ENCODE measurements around the gene RAB3B. TPM values are rescaled to one million over a fixed set of nuclear protein-coding genes. Genes with fewer than 3 reads are reported as not detected.
A peak's percentile ranks its signal among the peaks of the same experiment; 100 is the strongest.

Gene RAB3B
- total and polyA plus RNA-seq, 4 experiments from 2014 or later, result 0.06 TPM; not detected in 2

DNA sequence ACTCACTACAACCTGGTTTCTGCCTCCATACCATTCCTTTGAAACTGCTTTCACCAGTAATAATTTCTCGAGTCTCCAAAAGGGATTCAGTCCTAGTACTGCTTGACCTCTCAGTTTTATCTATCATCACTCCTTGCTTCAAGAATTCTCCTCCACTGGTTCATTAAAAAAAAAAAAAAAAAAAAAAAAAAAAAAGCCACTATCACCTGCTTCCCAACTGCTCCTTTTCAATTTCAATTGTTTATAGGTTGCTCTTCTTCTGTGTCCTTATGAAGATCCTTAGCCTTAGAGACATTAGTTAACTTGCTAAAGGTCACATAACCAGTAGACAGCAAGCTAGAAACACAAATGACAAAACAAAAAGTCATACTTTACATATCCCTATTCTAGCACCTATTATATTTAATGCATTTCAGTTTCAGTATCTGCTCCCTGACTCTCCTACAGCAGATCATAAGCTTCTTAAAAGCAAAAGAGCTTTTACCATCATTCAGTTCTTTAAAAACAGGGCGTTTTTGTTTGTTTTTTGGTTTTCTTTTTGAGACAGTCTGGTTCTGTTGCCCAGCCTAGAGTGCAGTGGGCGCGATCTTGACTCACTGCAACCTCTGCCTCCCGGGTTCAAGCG is 119.0 kb downstream of the RAB3B start:
- Histone ChIP-seq H3K4me3 (ENCODE audit: low read length in 2 of 2) (no peak overlapping the region), H3K27me3 (ENCODE audit: insufficient read depth, low read length) (no peaks in the 10 kb centered on the region), H3K4me1 (ENCODE audit: insufficient read depth, low read length) (peaks cover 70% of the 10 kb centered on the region), H3K27ac (ENCODE audit: low read depth, low read length) (no peak overlapping the region), H3K9me3 (ENCODE audit: control insufficient read depth in 1 of 2, low read length in 2 of 2) (no peaks in the 10 kb centered on the region), H3K36me3 (ENCODE audit: insufficient read depth, low read length) (no peaks in the 10 kb centered on the region)
- intact Hi-C loops (cut with micrococcal nuclease), result no loop called here
- Mint-ChIP-seq H3K9me3 (no peaks in the 10 kb centered on the region), H3K27me3 (no peaks in the 10 kb centered on the region), H3K4me1 (peaks cover 43 to 67% (median 56%) of the 10 kb centered on the region in 4 donors), H3K36me3 (peaks cover 0 to 10% of the 10 kb centered on the region in 2 donors), H3K4me3 (peak overlapping the region in 3 of 8 donors; percentile 21 to 52 (median 50)), H3K27ac (peak overlapping the region in 5 of 7 donors; percentile 18 to 90 (median 36))
- ChIA-PET POLR2A (ENCODE audit: partially characterized antibody) (interaction anchor here (1.0 kb wide), 1 partner anchor 8 kb away, joined by 5 read pairs; no protein-coding TSS in a partner anchor), CTCF (ENCODE audit: partially characterized antibody) (interaction anchor here (0.6 to 0.7 kb wide), 2 partner anchors 59 to 768 kb away, joined by 3 to 4 read pairs; no protein-coding TSS in a partner anchor)
- no peak for DNase-seq

DNA sequence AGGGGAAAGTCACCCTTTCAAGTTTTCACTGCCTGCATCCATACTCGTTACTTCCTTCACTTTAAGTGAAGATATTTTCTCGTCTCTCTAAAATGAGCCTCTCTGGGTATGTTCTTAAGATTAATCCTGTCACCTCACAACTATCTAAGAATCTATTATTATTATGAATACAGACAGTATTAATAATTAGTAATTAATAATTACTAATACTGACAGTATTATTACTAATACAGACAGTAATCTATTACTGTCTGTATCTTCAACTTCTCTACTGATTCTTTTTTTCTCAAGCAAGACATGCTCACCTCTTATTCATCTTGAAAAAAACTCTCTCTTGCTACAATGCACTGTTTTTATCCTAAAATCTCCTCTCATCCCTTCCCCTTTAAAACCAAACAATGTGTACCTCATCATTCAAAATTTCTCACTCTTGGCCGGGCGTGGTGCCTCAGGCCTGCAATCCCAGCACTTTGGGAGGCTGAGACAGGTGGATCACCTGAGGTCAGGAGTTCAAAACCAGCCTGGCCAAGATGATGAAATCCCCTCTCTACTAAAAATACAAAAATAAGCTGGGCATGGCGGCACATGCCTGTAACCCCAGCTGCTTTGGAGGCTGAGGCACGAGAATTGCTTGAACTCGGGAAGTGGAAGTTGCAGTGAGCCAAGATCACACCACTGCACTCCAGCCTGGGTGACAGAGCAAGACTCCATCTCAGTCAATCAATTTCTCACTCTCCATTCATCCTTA is 119.7 kb downstream of the RAB3B start:
- no peak overlapping the region for H3K4me3 ChIP-seq (ENCODE audit: low read length in 2 of 2)
- Mint-ChIP-seq H3K4me1 (peaks cover 45 to 71% (median 58%) of the 10 kb centered on the region in 4 donors), H3K9me3 (no peaks in the 10 kb centered on the region), H3K27me3 (no peaks in the 10 kb centered on the region), H3K27ac (peak overlapping the region in 5 of 7 donors; percentile 1 to 72 (median 18)), H3K36me3 (peaks cover 0 to 10% of the 10 kb centered on the region in 2 donors), H3K4me3 (peak overlapping the region in 1 of 8 donors; percentile 11)
- no peak overlapping the region for H3K27ac ChIP-seq (ENCODE audit: low read depth, low read length)
- H3K9me3 ChIP-seq (ENCODE audit: control insufficient read depth in 1 of 2, low read length in 2 of 2), result no peaks in the 10 kb centered on the region
- POLR2A ChIA-PET (ENCODE audit: partially characterized antibody), result no interaction called here
- CTCF ChIA-PET (ENCODE audit: partially characterized antibody), result no interaction called here
- no peaks in the 10 kb centered on the region for H3K27me3 ChIP-seq (ENCODE audit: insufficient read depth, low read length)
- peaks cover 63% of the 10 kb centered on the region for H3K4me1 ChIP-seq (ENCODE audit: insufficient read depth, low read length)
- no peak for DNase-seq
- intact Hi-C loops (cut with micrococcal nuclease), result no loop called here
- H3K36me3 ChIP-seq (ENCODE audit: insufficient read depth, low read length), result no peaks in the 10 kb centered on the region

GRCh38 chr1:51867479-51868232 is 122.8 kb downstream of the RAB3B start:
- H3K4me1 Mint-ChIP-seq, result peaks cover 33 to 63% (median 52%) of the 10 kb centered on the region in 4 donors
- ChIA-PET POLR2A (ENCODE audit: partially characterized antibody) (no interaction called here), CTCF (ENCODE audit: partially characterized antibody) (no interaction called here)
- H3K36me3 Mint-ChIP-seq, result peaks cover 0 to 7% of the 10 kb centered on the region in 2 donors
- H3K9me3 Mint-ChIP-seq, result no peaks in the 10 kb centered on the region
- H3K27ac Mint-ChIP-seq, result peak overlapping the region in 2 of 7 donors; percentile 26 to 77
- Histone ChIP-seq H3K4me1 (ENCODE audit: insufficient read depth, low read length) (peaks cover 46% of the 10 kb centered on the region), H3K27ac (ENCODE audit: low read depth, low read length) (no peak overlapping the region), H3K9me3 (ENCODE audit: control insufficient read depth in 1 of 2, low read length in 2 of 2) (no peaks in the 10 kb centered on the region), H3K4me3 (ENCODE audit: low read length in 2 of 2) (no peak overlapping the region), H3K36me3 (ENCODE audit: insufficient read depth, low read length) (no peaks in the 10 kb centered on the region), H3K27me3 (ENCODE audit: insufficient read depth, low read length) (no peaks in the 10 kb centered on the region)
- DNase-seq, result no peak
- intact Hi-C loops (cut with micrococcal nuclease), result no loop called here
- H3K27me3 Mint-ChIP-seq, result no peaks in the 10 kb centered on the region
- no peak overlapping the region for H3K4me3 Mint-ChIP-seq

- Mint-ChIP-seq H3K4me1 (peaks cover 28 to 47% (median 33%) of the 10 kb centered on the region in 4 donors), H3K27ac (peak overlapping the region in 4 of 7 donors; percentile 29 to 65 (median 39)), H3K36me3 (peaks cover 0 to 6% of the 10 kb centered on the region in 2 donors), H3K9me3 (no peaks in the 10 kb centered on the region), H3K27me3 (no peaks in the 10 kb centered on the region), H3K4me3 (no peak overlapping the region)
- DNase-seq, result no peak
- peaks cover 16% of the 10 kb centered on the region for H3K4me1 ChIP-seq (ENCODE audit: insufficient read depth, low read length)
- CTCF ChIA-PET (ENCODE audit: partially characterized antibody), result no interaction called here
- H3K36me3 ChIP-seq (ENCODE audit: insufficient read depth, low read length), result no peaks in the 10 kb centered on the region
- H3K27me3 ChIP-seq (ENCODE audit: insufficient read depth, low read length), result no peaks in the 10 kb centered on the region
- H3K27ac ChIP-seq (ENCODE audit: low read depth, low read length), result no peak overlapping the region
- no peak overlapping the region for H3K4me3 ChIP-seq (ENCODE audit: low read length in 2 of 2)
- POLR2A ChIA-PET (ENCODE audit: partially characterized antibody), result interaction anchor here (1.1 kb wide), 1 partner anchor 9 kb away, joined by 5 read pairs; no protein-coding TSS in a partner anchor
- intact Hi-C loops (cut with micrococcal nuclease), result no loop called here
- no peaks in the 10 kb centered on the region for H3K9me3 ChIP-seq (ENCODE audit: control insufficient read depth in 1 of 2, low read length in 2 of 2)
Measured at GRCh38 chr1:51863384-51863783, 127.1 kb downstream of the RAB3B start.

DNA sequence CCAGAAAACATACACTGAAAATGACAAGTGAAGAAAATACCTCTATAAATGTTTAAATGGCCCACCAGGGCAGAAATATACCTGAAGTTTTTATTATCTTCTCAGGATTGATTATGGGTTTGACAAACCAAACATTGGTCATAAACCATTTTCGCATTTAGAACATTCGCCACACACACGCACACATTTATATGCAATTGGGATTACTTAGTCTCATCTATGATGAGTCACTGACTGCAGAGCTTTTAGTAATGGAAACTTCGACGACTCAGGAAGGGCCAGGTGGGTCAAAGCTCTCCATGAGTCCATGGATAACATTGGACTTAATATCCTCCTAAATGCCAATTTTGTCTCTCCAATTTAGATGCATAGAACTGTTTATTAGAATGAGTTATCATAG is 128.8 kb downstream of the RAB3B start:
- Mint-ChIP-seq H3K27me3 (no peaks in the 10 kb centered on the region), H3K9me3 (no peaks in the 10 kb centered on the region), H3K27ac (no peak overlapping the region), H3K4me3 (no peak overlapping the region), H3K36me3 (peaks cover 0 to 6% of the 10 kb centered on the region in 2 donors), H3K4me1 (peaks cover 12 to 38% (median 21%) of the 10 kb centered on the region in 4 donors)
- Histone ChIP-seq H3K27me3 (ENCODE audit: insufficient read depth, low read length) (no peaks in the 10 kb centered on the region), H3K27ac (ENCODE audit: low read depth, low read length) (no peak overlapping the region), H3K4me3 (ENCODE audit: low read length in 2 of 2) (no peak overlapping the region), H3K9me3 (ENCODE audit: control insufficient read depth in 1 of 2, low read length in 2 of 2) (no peaks in the 10 kb centered on the region), H3K4me1 (ENCODE audit: insufficient read depth, low read length) (no peaks in the 10 kb centered on the region), H3K36me3 (ENCODE audit: insufficient read depth, low read length) (no peaks in the 10 kb centered on the region)
- no peak for DNase-seq
- CTCF ChIA-PET (ENCODE audit: partially characterized antibody), result no interaction called here
- POLR2A ChIA-PET (ENCODE audit: partially characterized antibody), result interaction anchor here (1.1 kb wide), 1 partner anchor 16 kb away, joined by 3 read pairs; no protein-coding TSS in a partner anchor
- intact Hi-C loops (cut with micrococcal nuclease), result no loop called here

DNA sequence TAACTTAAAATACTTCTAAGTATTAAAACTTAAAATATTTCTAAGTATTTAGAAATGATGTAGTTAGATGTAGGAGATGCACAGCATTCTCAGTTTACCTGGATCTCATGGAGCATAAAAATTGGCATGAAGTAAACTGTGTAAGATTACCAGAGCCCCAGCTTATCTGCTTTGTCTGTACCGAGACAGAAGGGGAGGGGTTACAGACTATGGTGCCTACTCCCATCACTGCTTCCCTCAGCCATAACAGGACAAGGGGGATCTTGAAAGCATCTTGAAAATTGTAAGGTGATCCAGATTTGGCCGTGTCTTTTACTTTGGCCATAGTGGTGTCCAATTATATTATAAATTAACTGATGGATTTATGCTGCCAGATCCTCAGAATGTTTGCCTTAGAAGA is 130.8 kb downstream of the RAB3B start:
- peaks cover 5 to 12% of the 10 kb centered on the region in 2 donors for H3K36me3 Mint-ChIP-seq
- H3K27me3 Mint-ChIP-seq, result no peaks in the 10 kb centered on the region
- H3K4me1 Mint-ChIP-seq, result peaks cover 10 to 40% (median 19%) of the 10 kb centered on the region in 4 donors
- intact Hi-C loops (cut with micrococcal nuclease), result no loop called here
- Histone ChIP-seq H3K27ac (ENCODE audit: low read depth, low read length) (no peak overlapping the region), H3K4me3 (ENCODE audit: low read length in 2 of 2) (no peak overlapping the region), H3K36me3 (ENCODE audit: insufficient read depth, low read length) (no peaks in the 10 kb centered on the region), H3K4me1 (ENCODE audit: insufficient read depth, low read length) (no peaks in the 10 kb centered on the region), H3K27me3 (ENCODE audit: insufficient read depth, low read length) (no peaks in the 10 kb centered on the region), H3K9me3 (ENCODE audit: control insufficient read depth in 1 of 2, low read length in 2 of 2) (no peaks in the 10 kb centered on the region)
- ChIA-PET POLR2A (ENCODE audit: partially characterized antibody) (no interaction called here), CTCF (ENCODE audit: partially characterized antibody) (no interaction called here)
- H3K4me3 Mint-ChIP-seq, result no peak overlapping the region
- H3K27ac Mint-ChIP-seq, result no peak overlapping the region
- no peaks in the 10 kb centered on the region for H3K9me3 Mint-ChIP-seq
- no peak for DNase-seq

DNA sequence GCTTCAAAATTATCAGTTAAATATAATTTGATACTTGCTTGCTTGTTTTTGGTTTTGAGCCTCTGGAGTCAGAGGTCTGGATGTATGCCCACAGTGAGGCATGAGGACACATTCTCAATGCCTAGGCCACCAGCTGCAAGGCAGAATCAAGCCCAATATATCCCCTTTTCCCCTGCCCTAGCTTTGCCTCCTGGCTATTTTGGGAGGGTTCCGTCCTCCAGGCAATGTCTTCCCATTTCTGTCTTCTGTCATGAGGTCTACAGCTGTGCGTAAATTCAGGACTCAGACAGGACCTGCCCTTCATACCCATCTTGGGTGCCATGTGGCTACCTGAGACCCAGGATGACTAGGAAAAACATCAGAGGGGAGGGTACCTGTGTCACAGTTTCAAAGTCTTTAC is 131.2 kb downstream of the RAB3B start:
- peaks cover 10 to 40% (median 19%) of the 10 kb centered on the region in 4 donors for H3K4me1 Mint-ChIP-seq
- CTCF ChIA-PET (ENCODE audit: partially characterized antibody), result interaction anchor here (1.0 kb wide), 1 partner anchor 38 kb away, joined by 4 read pairs; no protein-coding TSS in a partner anchor

More for the DNA sequence above, 131.2 kb downstream of the RAB3B start:
- Histone ChIP-seq H3K4me1 (ENCODE audit: insufficient read depth, low read length) (no peaks in the 10 kb centered on the region), H3K9me3 (ENCODE audit: control insufficient read depth in 1 of 2, low read length in 2 of 2) (no peaks in the 10 kb centered on the region), H3K36me3 (ENCODE audit: insufficient read depth, low read length) (no peaks in the 10 kb centered on the region), H3K27me3 (ENCODE audit: insufficient read depth, low read length) (no peaks in the 10 kb centered on the region), H3K27ac (ENCODE audit: low read depth, low read length) (no peak overlapping the region), H3K4me3 (ENCODE audit: low read length in 2 of 2) (no peak overlapping the region)
- Mint-ChIP-seq H3K4me3 (no peak overlapping the region), H3K27me3 (no peaks in the 10 kb centered on the region), H3K36me3 (peaks cover 9 to 12% of the 10 kb centered on the region in 2 donors), H3K27ac (no peak overlapping the region), H3K9me3 (no peaks in the 10 kb centered on the region)
- POLR2A ChIA-PET (ENCODE audit: partially characterized antibody), result interaction anchor here (1.1 kb wide), 1 partner anchor 16 kb away, joined by 3 read pairs; no protein-coding TSS in a partner anchor
- no peak for DNase-seq
- intact Hi-C loops (cut with micrococcal nuclease), result no loop called here
